HG03095 (cell line): ENCODE results near the gene SNTA1.
"Not testable (repeated sequence)": the region's sequence is repeated elsewhere in the genome, so short reads cannot be mapped to it uniquely, and the experiment has no call there.

Source experiments
- ATAC-seq: cut with Tn5 transposase; IDR thresholded peaks from one replicate; pipeline ENCODE4 v1.9.1; 2021; ENCODE audit warnings: moderate library complexity; ENCODE audit not compliant: unreplicated experiment

Gene SNTA1

GRCh38 chr20:33400812-33401183 lies 42.8 kb downstream of the SNTA1 start:
- no peak for ATAC-seq

DNA sequence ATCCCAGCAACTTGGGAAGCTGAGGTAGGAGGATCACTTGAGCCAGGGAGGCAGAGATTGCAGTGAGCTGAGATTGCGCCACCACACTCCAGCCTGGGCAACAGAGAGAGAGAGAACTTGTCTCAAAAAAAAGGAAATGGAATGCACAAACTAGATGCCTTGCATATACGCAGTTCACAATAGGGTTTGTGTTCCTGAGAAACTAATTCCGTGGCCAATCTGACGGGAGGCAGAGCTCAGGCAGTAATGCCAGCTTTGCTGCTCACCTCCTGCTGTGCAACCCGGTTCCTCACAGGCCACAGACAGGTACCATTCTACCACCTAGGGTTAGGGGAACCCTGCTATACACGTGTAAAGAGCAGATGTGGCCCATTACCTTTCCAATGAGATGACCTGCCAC lies 43.6 kb downstream of the SNTA1 start:
- ATAC-seq = no peak

GRCh38 chr20:33394718-33395117 lies 48.8 kb downstream of the SNTA1 start:
- ATAC-seq = no peak

GRCh38 chr20:33393609-33394008 lies 50.0 kb downstream of the SNTA1 start:
- ATAC-seq = no peak

- ATAC-seq = no peak
These were observed 51.7 kb downstream of the SNTA1 start for GRCh38 chr20:33391722-33392415.

- ATAC-seq = not testable (repeated sequence)
These were observed 54.2 kb downstream of the SNTA1 start for GRCh38 chr20:33389326-33389725.

GRCh38 chr20:33388268-33388667 lies 55.3 kb downstream of the SNTA1 start:
- ATAC-seq = no peak

DNA sequence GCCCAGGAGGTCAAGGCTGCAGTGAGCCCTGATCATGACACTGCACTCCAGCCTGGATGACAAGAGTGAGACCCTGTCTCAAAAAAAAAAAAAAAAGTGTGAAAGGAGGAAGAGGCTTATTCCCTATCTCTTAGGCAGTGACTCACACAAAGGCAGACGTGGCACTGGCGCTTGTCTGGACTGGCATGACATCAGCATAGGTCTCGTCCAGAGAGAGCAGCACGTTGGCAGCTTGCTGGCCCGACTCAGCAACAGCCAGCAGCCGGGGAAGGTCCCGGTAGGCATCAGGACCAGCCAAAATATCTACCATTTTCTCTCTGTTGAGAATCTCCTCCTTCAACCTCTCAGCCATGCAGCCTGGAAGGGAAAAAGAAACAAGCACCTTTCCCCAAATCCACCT lies 56.4 kb downstream of the SNTA1 start:
- ATAC-seq = no peak

DNA sequence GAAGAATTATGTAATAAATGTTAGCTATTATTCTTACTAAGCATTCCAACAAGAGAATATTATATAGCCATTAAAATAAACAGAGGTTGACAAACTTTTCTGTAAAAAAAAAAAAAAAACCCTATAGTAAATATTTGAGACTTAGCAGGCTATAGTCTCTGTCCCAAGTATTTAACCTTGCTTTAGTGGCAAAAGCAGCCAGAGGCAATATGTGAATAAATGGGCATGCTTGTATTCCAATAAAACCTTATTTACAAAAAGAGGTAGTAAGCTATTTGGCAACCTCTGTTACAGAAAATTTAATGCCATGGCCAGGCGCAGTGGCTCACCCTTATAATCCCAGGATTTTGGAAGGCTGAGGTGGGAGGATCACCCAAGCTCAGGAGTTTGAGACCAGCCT lies 56.9 kb downstream of the SNTA1 start:
- ATAC-seq = no peak

DNA sequence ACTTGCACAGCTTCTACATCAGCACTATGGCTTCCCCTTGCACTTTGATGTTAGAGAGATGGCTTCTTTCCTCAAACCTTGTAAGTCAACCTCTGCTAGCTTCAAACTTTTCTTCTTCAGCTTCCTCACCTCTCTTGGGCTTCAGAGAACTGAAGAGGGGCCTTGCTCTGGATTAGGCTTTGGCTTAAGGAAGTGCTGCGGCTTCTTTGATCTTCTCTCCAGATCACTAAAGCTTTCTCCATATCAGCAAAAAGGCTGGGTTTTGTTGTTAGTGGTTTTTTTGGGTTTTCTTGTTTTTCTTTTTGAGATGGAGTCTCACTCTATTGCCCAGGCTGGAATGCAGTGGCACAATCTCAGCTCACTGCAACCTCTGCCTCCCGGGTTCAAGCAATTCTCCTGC lies 66.2 kb downstream of the SNTA1 start:
- no peak for ATAC-seq

- no peak for ATAC-seq
These were observed 69.6 kb downstream of the SNTA1 start for GRCh38 chr20:33373735-33374605.

DNA sequence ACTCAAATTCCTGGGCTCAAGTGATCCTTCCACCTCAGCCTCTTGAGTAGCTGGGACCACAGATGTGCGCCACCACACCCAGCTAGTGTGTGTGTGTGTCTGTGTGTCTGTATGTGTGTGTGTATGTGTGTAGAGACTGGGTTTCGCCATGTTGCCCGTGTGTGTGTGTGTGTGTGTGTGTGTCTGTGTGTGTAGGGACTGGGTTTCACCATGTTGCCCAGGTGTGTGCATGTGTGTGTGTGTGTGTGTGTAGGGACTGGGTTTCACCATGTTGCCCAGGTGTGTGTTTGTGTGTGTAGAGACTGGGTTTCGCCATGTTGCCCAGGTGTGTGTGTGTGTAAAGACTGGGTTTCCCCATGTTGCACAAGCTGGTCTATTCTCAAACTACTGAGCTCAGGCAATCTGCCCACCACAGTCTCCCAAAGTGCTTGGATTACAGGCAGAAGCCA lies 70.5 kb downstream of the SNTA1 start:
- no peak for ATAC-seq

- no peak for ATAC-seq
These were observed 73.3 kb downstream of the SNTA1 start for GRCh38 chr20:33370291-33370690.

DNA sequence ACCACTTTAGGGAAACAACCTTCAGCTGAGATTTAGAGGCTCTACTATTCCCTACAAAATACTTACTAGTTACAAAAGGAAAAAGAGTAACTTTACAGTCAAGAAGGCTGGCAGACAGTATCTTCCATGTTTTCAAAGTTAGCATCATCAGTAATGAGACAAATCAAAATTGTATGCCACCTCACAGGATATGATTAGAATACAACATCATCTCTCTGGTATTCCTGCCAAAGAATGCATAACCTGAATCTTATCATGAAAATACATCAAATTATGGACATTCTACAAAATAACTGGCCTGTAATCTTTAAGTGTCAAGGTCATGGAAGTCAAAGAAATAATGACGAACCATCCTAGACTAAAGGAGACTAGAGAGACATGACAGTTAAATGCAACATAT lies 80.7 kb downstream of the SNTA1 start:
- no peak for ATAC-seq

- no peak for ATAC-seq
These were observed 83.9 kb downstream of the SNTA1 start for GRCh38 chr20:33359399-33360261.
